ENCODE results near the gene BRIP1.
"Not testable (repeated sequence)": the region's sequence is repeated elsewhere in the genome, so short reads cannot be mapped to it uniquely, and the experiment has no call there.

The BRIP1 gene

DNA sequence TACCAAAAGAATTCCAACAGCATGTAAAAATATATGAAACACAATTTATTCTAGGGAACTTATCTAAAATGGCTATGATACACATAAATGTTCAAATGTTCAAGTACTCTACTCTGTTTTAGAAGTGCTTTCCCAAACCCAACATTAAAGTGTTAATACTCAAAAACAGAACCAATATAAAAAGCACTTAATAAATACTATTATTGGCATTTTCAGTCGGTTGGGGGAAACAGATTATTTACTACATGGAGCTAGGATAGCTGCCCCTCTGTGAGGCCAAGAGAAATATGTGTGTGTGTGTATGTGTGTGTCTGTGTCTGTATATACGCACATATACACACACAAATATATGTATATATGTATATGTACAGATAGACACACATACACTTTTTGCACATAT lies 32.1 kb upstream of the BRIP1 start:
- no peak overlapping the region for H3K4me3 ChIP-seq (replicated peaks in 1 of 2; ENCODE audit: low read depth in 2 of 2, low read length in 2 of 2)
- no peak for DNase-seq (ENCODE audit: low read depth in 2 of 2)
- TF ChIP-seq, protein P1, sequence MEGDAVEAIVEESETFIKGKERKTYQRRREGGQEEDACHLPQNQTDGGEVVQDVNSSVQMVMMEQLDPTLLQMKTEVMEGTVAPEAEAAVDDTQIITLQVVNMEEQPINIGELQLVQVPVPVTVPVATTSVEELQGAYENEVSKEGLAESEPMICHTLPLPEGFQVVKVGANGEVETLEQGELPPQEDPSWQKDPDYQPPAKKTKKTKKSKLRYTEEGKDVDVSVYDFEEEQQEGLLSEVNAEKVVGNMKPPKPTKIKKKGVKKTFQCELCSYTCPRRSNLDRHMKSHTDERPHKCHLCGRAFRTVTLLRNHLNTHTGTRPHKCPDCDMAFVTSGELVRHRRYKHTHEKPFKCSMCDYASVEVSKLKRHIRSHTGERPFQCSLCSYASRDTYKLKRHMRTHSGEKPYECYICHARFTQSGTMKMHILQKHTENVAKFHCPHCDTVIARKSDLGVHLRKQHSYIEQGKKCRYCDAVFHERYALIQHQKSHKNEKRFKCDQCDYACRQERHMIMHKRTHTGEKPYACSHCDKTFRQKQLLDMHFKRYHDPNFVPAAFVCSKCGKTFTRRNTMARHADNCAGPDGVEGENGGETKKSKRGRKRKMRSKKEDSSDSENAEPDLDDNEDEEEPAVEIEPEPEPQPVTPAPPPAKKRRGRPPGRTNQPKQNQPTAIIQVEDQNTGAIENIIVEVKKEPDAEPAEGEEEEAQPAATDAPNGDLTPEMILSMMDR (IDR thresholded peaks at IDR 0.05; ENCODE audit: low read depth, low read length): no peak

DNA sequence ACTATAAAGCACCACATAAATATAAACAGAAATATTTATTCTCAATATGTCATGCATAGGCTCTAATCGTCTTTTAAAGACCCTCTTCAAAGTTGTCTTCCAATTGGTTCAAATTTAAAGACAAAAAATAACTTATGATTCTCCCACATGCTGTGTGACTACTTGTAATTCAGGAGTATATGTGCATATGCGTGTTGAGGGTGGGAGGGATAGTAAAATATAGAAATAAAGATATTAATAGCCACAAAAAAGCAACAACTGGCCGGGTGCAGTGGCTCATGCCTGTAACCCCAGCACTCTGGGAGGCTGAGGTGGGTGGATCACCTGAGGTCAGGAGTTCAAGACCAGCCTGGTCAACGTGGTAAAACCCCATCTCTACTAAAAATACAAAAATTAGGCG lies 31.0 kb upstream of the BRIP1 start:
- DNase-seq (ENCODE audit: low read depth in 2 of 2); H3K4me3 ChIP-seq (replicated peaks in 1 of 2; ENCODE audit: low read depth in 2 of 2, low read length in 2 of 2): not testable (repeated sequence)

DNA sequence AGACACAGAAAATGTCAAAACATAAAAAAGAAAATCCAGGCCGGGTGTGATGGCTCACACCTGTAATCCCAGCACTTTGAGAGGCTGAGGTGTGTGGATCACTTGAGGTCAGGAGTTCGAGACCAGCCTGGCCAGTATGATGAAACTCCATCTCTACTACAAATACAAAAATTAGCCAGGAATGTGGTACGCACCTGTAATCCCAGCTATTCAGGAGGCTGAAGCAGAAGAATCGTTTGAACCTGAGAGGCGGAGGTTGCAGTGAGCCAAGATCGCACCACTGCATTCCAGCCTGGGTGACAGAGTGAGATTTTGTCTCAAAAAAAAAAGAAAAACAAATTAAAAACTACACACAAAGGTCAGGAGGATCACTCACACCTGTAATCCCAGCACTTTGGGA lies 24.4 kb upstream of the BRIP1 start:
- H3K4me3 ChIP-seq (replicated peaks in 1 of 2; ENCODE audit: low read depth in 2 of 2, low read length in 2 of 2); DNase-seq (ENCODE audit: low read depth in 2 of 2): not testable (repeated sequence)

DNA sequence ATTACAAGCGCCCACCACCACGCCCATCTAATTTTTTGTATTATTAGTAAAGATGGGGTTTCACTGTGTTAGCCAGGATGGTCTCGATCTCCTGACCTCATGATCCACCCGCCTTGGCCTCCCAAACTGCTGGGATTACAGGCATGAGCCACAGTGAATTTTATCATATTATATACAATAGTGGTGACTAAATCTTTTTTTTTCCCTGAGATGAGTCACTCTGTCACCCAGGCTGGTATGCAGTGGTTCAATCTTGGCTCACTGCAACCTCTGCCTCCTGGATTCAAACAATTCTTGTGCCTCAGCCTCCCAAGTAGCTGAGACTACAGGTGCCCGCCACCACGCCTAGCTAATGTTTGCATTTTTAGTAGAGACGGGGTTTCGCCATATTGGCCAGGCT lies 22.5 kb upstream of the BRIP1 start:
- H3K4me3 ChIP-seq (replicated peaks in 1 of 2; ENCODE audit: low read depth in 2 of 2, low read length in 2 of 2): not testable (repeated sequence)
- peak in 1 of 2 donors; percentile 60 for DNase-seq (ENCODE audit: low read depth in 2 of 2)

DNA sequence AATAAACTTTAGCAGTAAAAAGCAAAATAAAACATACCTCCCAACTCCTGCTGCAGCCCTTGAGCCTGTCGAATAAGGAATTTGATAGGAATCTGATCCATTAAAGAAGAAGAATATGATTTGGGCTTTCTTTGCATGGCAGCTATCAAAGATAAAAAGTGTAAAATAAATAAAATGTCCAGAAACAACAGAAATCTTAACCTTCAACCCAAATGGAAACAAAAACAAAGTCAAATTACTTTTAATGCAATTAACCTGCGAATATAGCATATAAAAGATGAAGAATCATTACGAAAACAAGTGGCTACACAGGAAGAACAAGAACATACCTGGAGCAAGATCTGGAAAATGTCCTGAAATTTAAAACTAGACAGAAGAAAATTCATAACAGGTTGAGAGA lies 21.5 kb upstream of the BRIP1 start:
- TF ChIP-seq, protein P1 (IDR thresholded peaks at IDR 0.05; ENCODE audit: low read depth, low read length): no peak
- no peak for DNase-seq (ENCODE audit: low read depth in 2 of 2)
- H3K4me3 ChIP-seq (replicated peaks in 1 of 2; ENCODE audit: low read depth in 2 of 2, low read length in 2 of 2): no peak overlapping the region

DNA sequence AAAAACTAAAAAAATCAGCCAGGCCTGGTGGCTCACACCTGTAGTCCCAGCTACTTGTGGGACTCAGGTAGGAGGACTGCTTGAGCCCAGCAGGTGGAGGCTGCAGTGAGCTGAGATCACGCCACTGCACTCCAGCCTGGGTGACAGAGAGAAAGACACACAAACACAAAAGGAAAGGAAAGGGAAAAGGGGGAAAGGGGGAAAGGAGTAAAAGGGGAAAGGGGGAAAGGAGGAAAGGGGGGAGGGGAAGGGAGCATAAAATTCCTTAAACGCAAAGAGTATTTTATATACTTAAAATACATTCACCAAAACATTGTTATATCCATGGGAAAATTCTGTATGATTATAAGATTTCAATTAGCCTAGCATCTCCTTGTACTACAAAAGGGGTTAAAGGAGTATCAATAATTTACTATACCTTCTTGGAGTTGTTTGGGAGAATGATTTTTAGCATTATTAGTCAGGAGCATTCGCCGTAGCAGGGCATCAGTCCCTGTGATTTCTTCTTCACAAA lies 17.3 kb upstream of the BRIP1 start:
- TF ChIP-seq, protein P1 (IDR thresholded peaks at IDR 0.05; ENCODE audit: low read depth, low read length): no peak
- no peak overlapping the region for H3K4me3 ChIP-seq (replicated peaks in 1 of 2; ENCODE audit: low read depth in 2 of 2, low read length in 2 of 2)
- no peak for DNase-seq (ENCODE audit: low read depth in 2 of 2)

DNA sequence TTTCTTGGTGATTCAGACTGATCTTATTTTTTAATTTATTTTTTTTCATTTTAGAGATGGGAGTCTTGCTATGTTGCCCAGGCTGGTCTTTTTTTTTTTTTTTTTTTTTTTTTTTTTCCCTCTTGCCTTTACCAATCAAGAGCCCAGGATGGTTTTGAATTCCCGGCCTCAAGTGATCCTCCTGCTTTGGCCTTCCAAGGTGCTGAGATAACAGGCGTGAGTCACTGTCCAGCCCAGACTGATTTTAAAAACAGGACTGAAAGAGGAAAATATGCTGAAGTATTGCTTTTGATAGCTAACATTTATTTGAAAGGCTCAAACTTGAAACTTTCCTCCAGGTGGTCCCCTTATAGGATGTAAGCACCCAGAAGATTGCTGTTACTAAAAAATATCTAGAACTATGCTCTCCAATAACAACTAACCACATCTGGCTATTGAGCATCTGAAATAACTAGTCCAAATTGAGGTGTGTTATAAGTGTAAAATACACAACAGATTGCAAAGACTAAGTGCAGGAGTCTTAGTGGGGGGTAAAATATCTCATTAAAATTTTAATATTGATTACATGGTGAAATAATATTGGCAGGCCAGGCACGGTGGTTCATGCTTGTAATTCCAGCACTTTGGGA lies 15.8 kb upstream of the BRIP1 start:
- H3K4me3 ChIP-seq (replicated peaks in 1 of 2; ENCODE audit: low read depth in 2 of 2, low read length in 2 of 2): no peak overlapping the region
- peak in 1 of 2 donors; percentile 5 for DNase-seq (ENCODE audit: low read depth in 2 of 2)
- TF ChIP-seq, protein P1 (IDR thresholded peaks at IDR 0.05; ENCODE audit: low read depth, low read length): no peak

DNA sequence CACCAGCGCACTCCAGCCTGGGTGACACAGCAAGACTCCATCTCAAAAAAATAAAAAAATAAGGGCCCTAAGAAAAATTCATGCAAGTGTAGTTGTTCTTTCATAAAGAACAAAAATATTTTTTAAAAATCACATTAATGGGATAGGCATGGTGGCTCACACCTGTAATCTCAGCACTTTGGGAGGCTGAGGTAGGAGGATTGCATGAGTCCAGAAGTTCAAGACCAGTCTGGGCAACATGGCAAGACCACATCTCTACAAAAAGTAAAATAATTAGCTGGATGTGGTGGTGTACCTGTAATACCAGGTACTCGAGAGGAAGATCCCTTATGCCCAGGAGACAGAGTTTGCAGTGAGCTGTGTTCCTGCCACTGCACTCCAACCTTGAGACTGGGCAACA lies 15.2 kb upstream of the BRIP1 start:
- TF ChIP-seq, protein P1 (IDR thresholded peaks at IDR 0.05; ENCODE audit: low read depth, low read length): no peak
- DNase-seq (ENCODE audit: low read depth in 2 of 2): no peak
- no peak overlapping the region for H3K4me3 ChIP-seq (replicated peaks in 1 of 2; ENCODE audit: low read depth in 2 of 2, low read length in 2 of 2)

Measured in cardiac fibroblast (primary cell).